GM12878 (cell line): ENCODE data around the gene IFNG-AS1.

Experiments used
- CBX3 ChIP-seq: fragments of 200-600 bp; sonication (generic); IDR thresholded peaks from 2 replicates; pipeline ENCODE4 v1.6.1; 2016; ENCODE audit warnings: low read depth, borderline replicate concordance
- FOXM1 ChIP-seq: IDR thresholded peaks from 2 replicates; pipeline ENCODE4 v1.6.1; 2012; ENCODE audit warnings: low read depth, mild to moderate bottlenecking, inconsistent platforms, low read length, moderate library complexity
- KDM1A ChIP-seq: fragments of 200-600 bp; sonication (generic); IDR thresholded peaks from 2 replicates; pipeline ENCODE4 v1.6.1; 2016; ENCODE audit warnings: borderline replicate concordance
- TF ChIP-seq, protein P1 (sequence below), 3 experiments: IDR thresholded peaks in 2 of 3; conservative IDR thresholded peaks in 1 of 3; 2 replicates each; pipeline ENCODE4 v1.5.1; 2011; ENCODE audit warnings: low read depth in 3 of 3, low read length in 3 of 3, mild to moderate bottlenecking in 3 of 3, control low read depth in 2 of 3, moderate library complexity in 2 of 3, inconsistent platforms in 1 of 3, mixed read lengths in 1 of 3; ENCODE audit not compliant: control insufficient read depth in 2 of 3, insufficient read depth in 1 of 3; ENCODE audit errors: extremely low read depth in 1 of 3

DNA sequence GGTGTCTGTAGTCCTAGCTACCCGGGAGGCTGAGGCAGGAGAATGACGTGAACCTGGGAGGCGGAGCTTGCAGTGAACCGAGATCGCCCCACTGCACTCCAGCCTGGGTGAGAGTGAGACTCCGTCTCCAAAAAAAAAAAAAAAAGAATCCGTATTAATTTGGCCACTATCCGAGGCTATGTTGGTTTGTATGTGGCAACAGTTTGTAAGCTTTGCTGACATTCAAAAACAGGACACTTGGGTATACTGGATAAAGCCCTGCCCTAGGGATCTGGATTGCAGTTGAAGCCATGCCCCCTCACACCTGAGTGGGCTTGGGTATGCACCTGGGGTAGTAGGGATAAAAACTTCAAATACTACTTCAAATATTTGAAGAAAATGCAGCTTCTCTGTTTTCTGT, 14.5 kb downstream of the IFNG-AS1 start:
- TF ChIP-seq, protein P1, sequence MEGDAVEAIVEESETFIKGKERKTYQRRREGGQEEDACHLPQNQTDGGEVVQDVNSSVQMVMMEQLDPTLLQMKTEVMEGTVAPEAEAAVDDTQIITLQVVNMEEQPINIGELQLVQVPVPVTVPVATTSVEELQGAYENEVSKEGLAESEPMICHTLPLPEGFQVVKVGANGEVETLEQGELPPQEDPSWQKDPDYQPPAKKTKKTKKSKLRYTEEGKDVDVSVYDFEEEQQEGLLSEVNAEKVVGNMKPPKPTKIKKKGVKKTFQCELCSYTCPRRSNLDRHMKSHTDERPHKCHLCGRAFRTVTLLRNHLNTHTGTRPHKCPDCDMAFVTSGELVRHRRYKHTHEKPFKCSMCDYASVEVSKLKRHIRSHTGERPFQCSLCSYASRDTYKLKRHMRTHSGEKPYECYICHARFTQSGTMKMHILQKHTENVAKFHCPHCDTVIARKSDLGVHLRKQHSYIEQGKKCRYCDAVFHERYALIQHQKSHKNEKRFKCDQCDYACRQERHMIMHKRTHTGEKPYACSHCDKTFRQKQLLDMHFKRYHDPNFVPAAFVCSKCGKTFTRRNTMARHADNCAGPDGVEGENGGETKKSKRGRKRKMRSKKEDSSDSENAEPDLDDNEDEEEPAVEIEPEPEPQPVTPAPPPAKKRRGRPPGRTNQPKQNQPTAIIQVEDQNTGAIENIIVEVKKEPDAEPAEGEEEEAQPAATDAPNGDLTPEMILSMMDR (IDR thresholded peaks at IDR 0.05 in 2 of 3, conservative IDR thresholded peaks at IDR 0.05 in 1 of 3; ENCODE audit: control insufficient read depth in 2 of 3, extremely low read depth in 1 of 3, insufficient read depth in 1 of 3, low read depth in 3 of 3, low read length in 3 of 3): no peak
- no peak for TF ChIP-seq FOXM1
- TF ChIP-seq CBX3: no peak
- TF ChIP-seq KDM1A: no peak
